HuH-7 (cell line): ENCODE data around the gene VDAC2.
A peak's percentile ranks its signal among the peaks of the same experiment; 100 is the strongest.
"Not testable (repeated sequence)": the region's sequence is repeated elsewhere in the genome, so short reads cannot be mapped to it uniquely, and the experiment has no call there.

ENCODE experiments used
- DNase-seq: peaks from one replicate; pipeline ENCODE4 v3.0.0; 2011; ENCODE audit warnings: low spot score

VDAC2 gene

GRCh38 chr10:75210282-75211006 lies at the start of gene VDAC2:
TSS of gene VDAC2 (plus strand) at chr10:75210796. CDS start at chr10:75211159, 363 bp downstream.
- peak; percentile 69 for DNase-seq

GRCh38 chr10:75165684-75166622 lies 44.6 kb upstream of the VDAC2 start:
- DNase-seq = no peak

- no peak for DNase-seq
These were observed 44.0 kb upstream of the VDAC2 start for GRCh38 chr10:75166623-75166972.

GRCh38 chr10:75168275-75168674 lies 42.3 kb upstream of the VDAC2 start:
- no peak for DNase-seq

GRCh38 chr10:75170215-75170614 lies 40.4 kb upstream of the VDAC2 start:
- no peak for DNase-seq

- no peak for DNase-seq
These were observed 35.5 kb upstream of the VDAC2 start for GRCh38 chr10:75175046-75175445.

GRCh38 chr10:75176046-75176445 lies 34.5 kb upstream of the VDAC2 start:
- DNase-seq = no peak

GRCh38 chr10:75176736-75177135 lies 33.9 kb upstream of the VDAC2 start:
- DNase-seq = no peak

- DNase-seq = no peak
These were observed 30.9 kb upstream of the VDAC2 start for GRCh38 chr10:75179657-75180177.

- DNase-seq = no peak
These were observed 30.0 kb upstream of the VDAC2 start for GRCh38 chr10:75180592-75180991.

- DNase-seq = no peak
These were observed 29.5 kb upstream of the VDAC2 start for GRCh38 chr10:75181073-75181472.

GRCh38 chr10:75186310-75186709 lies 24.3 kb upstream of the VDAC2 start:
- DNase-seq = no peak

GRCh38 chr10:75187961-75188426 lies 22.6 kb upstream of the VDAC2 start:
- DNase-seq = peak; percentile 39

- DNase-seq = not testable (repeated sequence)
These were observed 22.1 kb upstream of the VDAC2 start for GRCh38 chr10:75188522-75188921.

- DNase-seq = no peak
These were observed 21.1 kb upstream of the VDAC2 start for GRCh38 chr10:75189266-75190096.

- peak; percentile 40 for DNase-seq
These were observed 18.6 kb upstream of the VDAC2 start for GRCh38 chr10:75191821-75192568.

GRCh38 chr10:75194625-75195024 lies 16.0 kb upstream of the VDAC2 start:
- DNase-seq = not testable (repeated sequence)

- no peak for DNase-seq
These were observed 15.4 kb upstream of the VDAC2 start for GRCh38 chr10:75195035-75195763.

- DNase-seq = no peak
These were observed 13.5 kb upstream of the VDAC2 start for GRCh38 chr10:75197066-75197465.

GRCh38 chr10:75197906-75198305 lies 12.7 kb upstream of the VDAC2 start:
- DNase-seq = no peak
